Pulmonary artery endothelial cell (primary cell): ENCODE results near the gene FAM204A. TPM values are rescaled to one million over a fixed set of nuclear protein-coding genes. Genes with fewer than 3 reads are reported as not detected.

Experiments used
- DNase-seq: peaks from one replicate; pipeline ENCODE4 v3.0.0-alpha.2; 2011; ENCODE audit warnings: low read depth, low spot score
- total RNA-seq: library from RNA; depleted of rRNA; stranded (reverse); fragments of >200 nt; gene quantifications from 2 replicates; pipeline ENCODE4 v1.2.3, GENCODE V29; 2014

Gene FAM204A
- total RNA-seq, 1 donor from 2014 or later, result 77.0 TPM

GRCh38 chr10:118282670-118283069 lies 59.5 kb downstream of the FAM204A start:
- DNase-seq, result no peak

- no peak for DNase-seq
Measured at GRCh38 chr10:118278649-118279048, 63.5 kb downstream of the FAM204A start.

GRCh38 chr10:118277871-118278270 lies 64.3 kb downstream of the FAM204A start:
- DNase-seq, result no peak

GRCh38 chr10:118276727-118277126 lies 65.4 kb downstream of the FAM204A start:
- no peak for DNase-seq

- DNase-seq, result no peak
Measured at GRCh38 chr10:118276204-118276603, 65.9 kb downstream of the FAM204A start.

- DNase-seq, result no peak
Measured at GRCh38 chr10:118273662-118274061, 68.5 kb downstream of the FAM204A start.

GRCh38 chr10:118272767-118273166 lies 69.4 kb downstream of the FAM204A start:
- no peak for DNase-seq

- DNase-seq, result no peak
Measured at GRCh38 chr10:118272149-118272721, 69.9 kb downstream of the FAM204A start.

- no peak for DNase-seq
Measured at GRCh38 chr10:118271671-118272070, 70.5 kb downstream of the FAM204A start.

- DNase-seq, result no peak
Measured at GRCh38 chr10:118266098-118266748, 75.9 kb downstream of the FAM204A start.

- DNase-seq, result no peak
Measured at GRCh38 chr10:118264838-118265470, 77.2 kb downstream of the FAM204A start.

GRCh38 chr10:118264252-118264651 lies 77.9 kb downstream of the FAM204A start:
- DNase-seq, result no peak

- DNase-seq, result no peak
Measured at GRCh38 chr10:118262538-118262937, 79.6 kb downstream of the FAM204A start.

- DNase-seq, result no peak
Measured at GRCh38 chr10:118259288-118259906, 82.7 kb downstream of the FAM204A start.

GRCh38 chr10:118258285-118258684 lies 83.8 kb downstream of the FAM204A start:
- DNase-seq, result no peak

GRCh38 chr10:118256825-118257570 lies 85.1 kb downstream of the FAM204A start:
- DNase-seq, result no peak

GRCh38 chr10:118256209-118256608 lies 85.9 kb downstream of the FAM204A start:
- no peak for DNase-seq

- DNase-seq, result no peak
Measured at GRCh38 chr10:118255355-118255754, 86.8 kb downstream of the FAM204A start.

GRCh38 chr10:118254654-118255053 lies 87.5 kb downstream of the FAM204A start:
- no peak for DNase-seq

- no peak for DNase-seq
Measured at GRCh38 chr10:118253397-118253796, 88.7 kb downstream of the FAM204A start.

- DNase-seq, result no peak
Measured at GRCh38 chr10:118251791-118252190, 90.3 kb downstream of the FAM204A start.

GRCh38 chr10:118249714-118250113 lies 92.4 kb downstream of the FAM204A start:
- DNase-seq, result no peak
